GM12878 (cell line): Measurements from ENCODE around the gene P2RX4. TPM values are rescaled to one million over a fixed set of nuclear protein-coding genes. Genes with fewer than 3 reads are reported as not detected.
"Not testable (repeated sequence)": the region's sequence is repeated elsewhere in the genome, so short reads cannot be mapped to it uniquely, and the experiment has no call there.

Source experiments
- ATAC-seq: fragments of 200-7000 bp; cut with Tn5 transposase; 3 replicates; pipeline ENCODE4 v1.9.1; 2020; ENCODE audit warnings: mild to moderate bottlenecking, moderate library complexity
- BruUV-seq: library from RNA; stranded (reverse); fragments of 400-500 nt; replicated peaks from 2 replicates; lab custom pipeline; 2021; lab: Mats Ljungman, UMichigan
- CTCF ChIA-PET: fragments of 300-600 bp; sonication (Branson Sonifier 250); formaldehyde crosslinking; extraction: SDS; loops from one replicate; lab custom pipeline; 2021; ENCODE audit warnings: inconsistent platforms; lab: Yijun Ruan, JAX
- POLR2A ChIA-PET: fragments of 350-600 bp; formaldehyde crosslinking; extraction: SDS; loops from one replicate; lab custom pipeline; 2021; ENCODE audit warnings: inconsistent platforms; lab: Charles Lee
- RAD21 ChIA-PET: fragments of 300-600 bp; sonication (Branson Sonifier 250); formaldehyde crosslinking; loops from one replicate; lab custom pipeline; 2023; ENCODE audit warnings: antibody characterized with exemption; ENCODE audit not compliant: unreplicated experiment; lab: Charles Lee
- SMC1A ChIA-PET: fragments of 300-600 bp; sonication (Branson Sonifier 250); formaldehyde crosslinking; loops from one replicate; lab custom pipeline; 2023; ENCODE audit not compliant: unreplicated experiment, uncharacterized antibody; lab: Charles Lee
- DNase-seq: peaks from one replicate; pipeline ENCODE4 v3.0.0-alpha.2; 2011; ENCODE audit warnings: low read depth, low spot score
- FAIRE-seq: peaks from 3 replicates; lab custom pipeline; 2011; peaks lifted over from hg19 to GRCh38; lab: Jason Lieb, UNC
- H2AFZ ChIP-seq: 2 replicates; pipeline ENCODE4 v1.6.0; 2011; ENCODE audit warnings: low read depth, low read length, control low read depth; ENCODE audit not compliant: control insufficient read depth
- H3K27ac ChIP-seq: 2 replicates; pipeline ENCODE4 v1.5.1; 2011; ENCODE audit warnings: control low read depth; ENCODE audit not compliant: control insufficient read depth, insufficient read depth
- H3K27me3 ChIP-seq, 2 experiments: replicated peaks in 1 of 2; 2 replicates each; pipeline versions ENCODE4 v1.6.0 to v1.6.1; 2011; ENCODE audit warnings: low read length in 1 of 2; ENCODE audit not compliant: control insufficient read depth in 2 of 2, insufficient read depth in 2 of 2
- H3K36me3 ChIP-seq, 2 experiments: 2 replicates each; pipeline ENCODE4 v1.5.1; 2011; ENCODE audit warnings: low read length in 1 of 2; ENCODE audit not compliant: control insufficient read depth in 2 of 2, insufficient read depth in 2 of 2
- H3K4me1 ChIP-seq: 2 replicates; pipeline ENCODE4 v1.6.1; 2011; ENCODE audit warnings: mild to moderate bottlenecking, low read length, moderate library complexity, mixed read lengths; ENCODE audit not compliant: control insufficient read depth, insufficient read depth
- H3K4me2 ChIP-seq: 2 replicates; pipeline ENCODE4 v1.6.0; 2011; ENCODE audit warnings: control low read depth; ENCODE audit not compliant: control insufficient read depth, insufficient read depth
- H3K4me3 ChIP-seq: fragments of 200-600 bp; sonication (generic); 2 replicates; pipeline ENCODE4 v1.5.1; 2016
- H3K79me2 ChIP-seq: 2 replicates; pipeline ENCODE4 v1.6.0; 2011; ENCODE audit warnings: low read length; ENCODE audit not compliant: control insufficient read depth, insufficient read depth
- H3K9ac ChIP-seq: 2 replicates; pipeline ENCODE4 v1.8.0; 2011; ENCODE audit warnings: low read length, control low read depth, mixed read lengths; ENCODE audit not compliant: control insufficient read depth, insufficient read depth
- H3K9me3 ChIP-seq: replicated peaks from 3 replicates; pipeline ENCODE4 v1.5.1; 2011; ENCODE audit warnings: mild to moderate bottlenecking, low read length; ENCODE audit not compliant: control insufficient read depth, insufficient read depth
- H4K20me1 ChIP-seq: 2 replicates; pipeline ENCODE4 v1.6.0; 2011; ENCODE audit not compliant: control insufficient read depth, insufficient read depth
- CHD2 ChIP-seq: IDR thresholded peaks from 2 replicates; pipeline ENCODE4 v1.6.1; 2011; ENCODE audit warnings: low read depth, low read length, improper control_type of control experiment, borderline replicate concordance
- EP300 ChIP-seq, 2 experiments: fragments of 150-350 bp in 1 of 2; IDR thresholded peaks; 2 replicates each; pipeline ENCODE4 v1.6.1; 2011 to 2012; ENCODE audit warnings: low read depth in 2 of 2, low read length in 2 of 2, borderline replicate concordance in 1 of 2, improper control_type of control experiment in 1 of 2, inconsistent platforms in 1 of 2; ENCODE audit not compliant: control insufficient read depth in 1 of 2
- EZH2 ChIP-seq: IDR thresholded peaks from 2 replicates; pipeline ENCODE4 v1.6.1; 2012; ENCODE audit warnings: low read depth, mild to moderate bottlenecking, control low read depth, inconsistent platforms, low read length, borderline replicate concordance; ENCODE audit not compliant: control insufficient read depth
- HCFC1 ChIP-seq: fragments of 150-350 bp; IDR thresholded peaks from 2 replicates; pipeline ENCODE4 v1.6.1; 2014; ENCODE audit warnings: low read length
- LARP7 ChIP-seq: fragments of 450-650 bp; IDR thresholded peaks from 2 replicates; pipeline ENCODE4 v1.6.1; 2017; ENCODE audit warnings: mild to moderate bottlenecking
- MTA2 ChIP-seq: fragments of 450-650 bp; IDR thresholded peaks from 2 replicates; pipeline ENCODE4 v1.6.1; 2016; ENCODE audit warnings: low read depth, mild to moderate bottlenecking, moderate library complexity
- MXI1 ChIP-seq: fragments of 150-350 bp; IDR thresholded peaks from 2 replicates; pipeline ENCODE4 v1.6.1; 2011; ENCODE audit warnings: low read depth, mild to moderate bottlenecking, inconsistent platforms, low read length, improper control_type of control experiment
- RAD51 ChIP-seq: fragments of 450-650 bp; IDR thresholded peaks from 2 replicates; pipeline ENCODE4 v1.6.1; 2016; ENCODE audit warnings: moderate library complexity, mild to moderate bottlenecking, inconsistent platforms
- RELA ChIP-seq: fragments of 450-650 bp; IDR thresholded peaks from 2 replicates; pipeline ENCODE4 v1.8.0; 2014; ENCODE audit warnings: borderline replicate concordance; ENCODE audit not compliant: partially characterized antibody
- SUPT20H ChIP-seq: IDR thresholded peaks from 2 replicates; pipeline ENCODE4 v1.6.1; 2011; ENCODE audit warnings: low read depth, mild to moderate bottlenecking, low read length, moderate library complexity, borderline replicate concordance; ENCODE audit not compliant: control insufficient read depth
- ZNF274 ChIP-seq: IDR thresholded peaks from one replicate; pipeline ENCODE4 v1.8.0; 2011; ENCODE audit not compliant: insufficient read length, insufficient read depth
- ZNF384 ChIP-seq: IDR thresholded peaks from 2 replicates; pipeline ENCODE4 v1.6.1; 2012; ENCODE audit warnings: low read depth, mild to moderate bottlenecking, low read length, improper control_type of control experiment, borderline replicate concordance
- WGBS: methylation state at CpG from one replicate; pipeline ENCODE4 v1.1.6; 2016; ENCODE audit warnings: low lambda C conversion rate; ENCODE audit not compliant: insufficient replicate concordance, insufficient coverage; ENCODE audit errors: missing lambda C conversion rate; 5-methylcytosine and 5-hydroxymethylcytosine counted together
- in situ Hi-C: fragments of 300-500 bp; cut with MboI; formaldehyde crosslinking; loops from 9 replicates; pipeline ENCODE4 v1.14.3; 2018; ENCODE audit warnings: mixed read lengths
- intact Hi-C: fragments of 100-400 bp; cut with micrococcal nuclease; formaldehyde crosslinking; loops from one replicate; pipeline ENCODE4 v1.14.2; 2022; ENCODE audit not compliant: unreplicated experiment
- polyA plus RNA-seq, 11 experiments: library from polyadenylated mRNA; depleted of rRNA in 4 of 11; unstranded in 6 of 11; stranded (reverse) in 5 of 11; fragments of >200 nt; fragmentation: Nextera tagmentation in 4 of 11; fragmentation: Illumina TruSeq in 1 of 11; extraction: Ambion mirVana in 4 of 11; extraction: Trizol in 1 of 11; gene quantifications; 1 replicate in 1 of 11; 2 replicates in 10 of 11; pipeline versions ENCODE4 v1.2.1 to v1.2.3, GENCODE V29; 2011 to 2016; ENCODE audit warnings: inconsistent platforms in 2 of 11, missing spikeins in 2 of 11, low read depth in 1 of 11
- total RNA-seq, 4 experiments: library from RNA; depleted of rRNA in 3 of 4; stranded (reverse); fragments of >200 nt in 3 of 4; fragmentation: Illumina TruSeq in 1 of 4; extraction: Trizol in 1 of 4; gene quantifications; 2 replicates each; pipeline versions ENCODE4 v1.2.1 to v1.2.3, GENCODE V29; 2013 to 2021
- TF ChIP-seq, protein P1 (sequence below): IDR thresholded peaks from 2 replicates; pipeline ENCODE4 v1.6.1; 2012; ENCODE audit warnings: low read depth, low read length, improper control_type of control experiment

Gene P2RX4
- total and polyA plus RNA-seq, 10 of the 15 experiments (the other 5 are each of a cell fraction or from before 2014, with no cell fraction given) = 9.0 to 43.4 (median 20.5) TPM

DNA sequence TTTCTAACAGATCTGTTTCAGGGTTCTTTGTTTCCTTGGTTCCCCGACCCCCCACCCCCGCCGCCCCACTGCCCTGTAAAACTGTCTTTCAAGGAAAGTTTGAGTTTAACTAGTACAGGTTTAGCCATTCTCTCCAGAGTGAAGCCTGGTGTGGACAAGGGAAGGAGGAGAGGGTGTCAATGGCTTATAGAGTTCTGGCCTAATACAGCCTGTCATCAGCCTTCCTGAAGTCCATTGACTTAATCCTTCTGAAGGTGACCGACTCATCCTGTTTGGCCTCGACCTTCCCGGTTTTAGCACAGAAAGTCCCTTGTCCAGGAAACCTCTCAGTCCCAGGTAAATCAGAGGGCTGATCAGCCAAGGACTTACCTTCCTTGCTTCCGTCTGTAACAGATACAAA, 11.0 kb upstream of the P2RX4 start:
- intact Hi-C loops (no loop called here), in situ Hi-C loops (no loop called here)
- Histone ChIP-seq H3K79me2 (no peaks in the 10 kb centered on the region), H3K9ac (no peak overlapping the region), H3K9me3 (no peaks in the 10 kb centered on the region), H3K4me2 (no peak overlapping the region), H3K4me1 (no peaks in the 10 kb centered on the region; the same call in 1 of the 2 replicates), H3K36me3 (no peaks in the 10 kb centered on the region), H4K20me1 (no peaks in the 10 kb centered on the region), H2AFZ (no peak overlapping the region), H3K4me3 (no peak overlapping the region), H3K27ac (no peak overlapping the region), H3K27me3 (no peaks in the 10 kb centered on the region)
- ChIA-PET RAD21 (interaction anchor here (1.7 kb wide), 1 partner anchor 12 kb away, joined by 4 read pairs; no protein-coding TSS in a partner anchor), CTCF (interaction anchor here (1.8 kb wide), 1 partner anchor 8 kb away, joined by 6 read pairs; no protein-coding TSS in a partner anchor), SMC1A (interaction anchor here (0.5 to 1.6 kb wide), 3 partner anchors 35 to 138 kb away, joined by 3 to 4 read pairs (median 3); no protein-coding TSS in a partner anchor), POLR2A (no interaction called here)
- 68% methylated on average over 7 of the region's 7 CpGs for WGBS
- DNase-seq (no peak), ATAC-seq (no peak), FAIRE-seq (no peak)
- BruUV-seq = no TSS peak
- TF ChIP-seq CHD2 = no peak
- no peak for TF ChIP-seq RELA
- no peak for TF ChIP-seq HCFC1
- no peak for TF ChIP-seq ZNF384
- TF ChIP-seq RAD51 = no peak
- no peak for TF ChIP-seq ZNF274
- no peak for TF ChIP-seq SUPT20H
- TF ChIP-seq EP300 (IDR thresholded peaks at IDR 0.05; ENCODE audit: borderline replicate concordance in 1 of 2, control insufficient read depth in 1 of 2, low read depth in 2 of 2, low read length in 2 of 2) = no peak
- no peak for TF ChIP-seq MTA2
- no peak for TF ChIP-seq LARP7
- TF ChIP-seq, protein P1, sequence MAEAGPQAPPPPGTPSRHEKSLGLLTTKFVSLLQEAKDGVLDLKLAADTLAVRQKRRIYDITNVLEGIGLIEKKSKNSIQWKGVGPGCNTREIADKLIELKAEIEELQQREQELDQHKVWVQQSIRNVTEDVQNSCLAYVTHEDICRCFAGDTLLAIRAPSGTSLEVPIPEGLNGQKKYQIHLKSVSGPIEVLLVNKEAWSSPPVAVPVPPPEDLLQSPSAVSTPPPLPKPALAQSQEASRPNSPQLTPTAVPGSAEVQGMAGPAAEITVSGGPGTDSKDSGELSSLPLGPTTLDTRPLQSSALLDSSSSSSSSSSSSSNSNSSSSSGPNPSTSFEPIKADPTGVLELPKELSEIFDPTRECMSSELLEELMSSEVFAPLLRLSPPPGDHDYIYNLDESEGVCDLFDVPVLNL = no peak
- no peak for TF ChIP-seq EZH2
- TF ChIP-seq MXI1 = no peak

DNA sequence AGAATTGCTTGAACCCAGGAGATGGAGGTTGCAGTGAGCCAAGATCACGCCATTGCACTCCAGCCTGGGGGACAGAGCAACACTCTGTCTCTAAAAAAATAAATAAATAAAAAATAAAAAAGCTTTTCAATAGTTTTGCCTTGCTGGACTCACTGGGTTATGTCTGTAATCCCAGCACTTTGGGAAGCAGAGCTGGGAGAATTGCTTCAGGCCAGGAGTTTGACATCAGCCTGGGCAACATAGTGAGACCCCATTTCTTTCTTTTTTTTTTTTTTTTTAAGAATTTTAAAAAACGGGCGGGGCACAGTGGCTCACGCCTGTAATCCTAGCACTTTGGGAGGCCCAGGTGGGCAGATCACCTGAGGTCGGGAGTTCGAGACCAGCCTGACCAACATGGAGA, 8.8 kb upstream of the P2RX4 start:
- RAD21 ChIA-PET, H2AFZ ChIP-seq, SMC1A ChIA-PET, H3K9ac ChIP-seq, H3K36me3 ChIP-seq, H3K27me3 ChIP-seq, BruUV-seq, H3K4me3 ChIP-seq, H4K20me1 ChIP-seq, H3K4me2 ChIP-seq, H3K9me3 ChIP-seq, POLR2A ChIA-PET, CTCF ChIA-PET, intact Hi-C loops, ATAC-seq, DNase-seq, FAIRE-seq, in situ Hi-C loops, H3K4me1 ChIP-seq, H3K79me2 ChIP-seq, H3K27ac ChIP-seq: not testable (repeated sequence)
- WGBS = 88% methylated on average over 5 of the region's 6 CpGs
